HG02884 (cell line): ENCODE results near the gene ECE2.
"Not testable (repeated sequence)": the region's sequence is repeated elsewhere in the genome, so short reads cannot be mapped to it uniquely, and the experiment has no call there.

Experiments
- ATAC-seq: cut with Tn5 transposase; IDR thresholded peaks from one replicate; pipeline ENCODE4 v1.9.1; 2021; ENCODE audit warnings: mild to moderate bottlenecking, moderate library complexity; ENCODE audit not compliant: unreplicated experiment

ECE2 gene

DNA sequence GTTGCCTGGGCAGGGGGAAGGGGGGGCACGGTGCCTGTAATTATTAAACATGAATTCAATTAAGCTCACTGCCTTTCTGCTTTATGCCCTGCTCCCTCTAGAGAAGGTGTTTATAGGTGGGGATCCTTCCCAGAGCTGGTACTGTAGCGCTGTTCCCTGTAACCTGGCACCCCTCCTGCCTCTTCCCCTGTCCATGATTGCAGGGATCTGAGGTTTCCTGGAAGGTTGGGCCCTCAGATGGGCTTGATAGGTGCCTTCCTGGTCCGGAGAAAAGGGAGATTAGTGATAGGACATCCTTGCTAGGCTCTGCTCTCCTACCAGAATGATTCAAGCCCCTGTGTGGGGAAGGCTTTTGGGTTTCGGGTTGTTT lies 59.5 kb downstream of the ECE2 start:
- peak; percentile 15 for ATAC-seq

DNA sequence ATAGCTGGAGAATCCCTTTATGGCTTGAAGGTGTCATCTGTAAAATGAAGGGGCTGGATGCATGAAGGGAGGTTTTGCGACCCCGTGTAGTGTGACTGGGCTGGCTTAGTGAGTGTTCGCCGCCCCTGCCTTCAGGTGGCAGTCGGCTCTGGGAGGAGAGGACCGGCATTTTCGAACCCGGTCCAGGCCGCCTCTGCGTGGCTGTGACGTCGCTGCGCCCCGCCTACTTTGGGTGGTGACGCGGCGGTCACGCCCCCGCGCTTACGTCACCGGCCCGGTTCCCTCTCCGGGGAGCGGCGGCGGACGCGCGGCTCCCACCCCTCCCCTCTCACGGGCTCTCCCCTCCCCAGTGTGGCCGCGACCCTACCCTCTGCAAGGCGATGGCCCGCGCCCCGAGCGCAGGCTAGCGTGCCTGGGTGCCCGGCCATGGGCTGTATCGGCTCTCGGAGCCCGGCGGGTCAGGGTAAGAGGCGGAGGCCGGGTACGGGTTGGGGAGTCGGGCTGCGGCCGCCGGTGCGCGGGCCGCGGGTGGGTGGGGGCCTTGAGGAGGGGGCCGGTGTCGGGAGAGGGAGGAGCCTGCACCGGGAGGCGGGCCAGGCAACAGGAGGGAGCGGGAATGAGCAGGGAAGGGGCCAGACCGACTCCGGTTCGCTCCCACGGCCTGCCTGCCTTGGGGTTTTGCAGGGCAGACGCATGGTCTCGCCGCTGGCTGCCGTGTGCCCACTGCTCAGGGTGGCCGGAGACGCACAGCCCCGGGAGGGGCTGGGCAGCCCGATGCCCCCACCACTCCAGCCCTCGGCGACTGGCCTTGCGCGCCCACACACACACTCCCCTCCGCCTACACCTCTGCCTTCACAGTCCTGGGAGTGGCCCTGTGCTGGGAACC lies 60.1 kb downstream of the ECE2 start:
- peak; percentile 58 for ATAC-seq

DNA sequence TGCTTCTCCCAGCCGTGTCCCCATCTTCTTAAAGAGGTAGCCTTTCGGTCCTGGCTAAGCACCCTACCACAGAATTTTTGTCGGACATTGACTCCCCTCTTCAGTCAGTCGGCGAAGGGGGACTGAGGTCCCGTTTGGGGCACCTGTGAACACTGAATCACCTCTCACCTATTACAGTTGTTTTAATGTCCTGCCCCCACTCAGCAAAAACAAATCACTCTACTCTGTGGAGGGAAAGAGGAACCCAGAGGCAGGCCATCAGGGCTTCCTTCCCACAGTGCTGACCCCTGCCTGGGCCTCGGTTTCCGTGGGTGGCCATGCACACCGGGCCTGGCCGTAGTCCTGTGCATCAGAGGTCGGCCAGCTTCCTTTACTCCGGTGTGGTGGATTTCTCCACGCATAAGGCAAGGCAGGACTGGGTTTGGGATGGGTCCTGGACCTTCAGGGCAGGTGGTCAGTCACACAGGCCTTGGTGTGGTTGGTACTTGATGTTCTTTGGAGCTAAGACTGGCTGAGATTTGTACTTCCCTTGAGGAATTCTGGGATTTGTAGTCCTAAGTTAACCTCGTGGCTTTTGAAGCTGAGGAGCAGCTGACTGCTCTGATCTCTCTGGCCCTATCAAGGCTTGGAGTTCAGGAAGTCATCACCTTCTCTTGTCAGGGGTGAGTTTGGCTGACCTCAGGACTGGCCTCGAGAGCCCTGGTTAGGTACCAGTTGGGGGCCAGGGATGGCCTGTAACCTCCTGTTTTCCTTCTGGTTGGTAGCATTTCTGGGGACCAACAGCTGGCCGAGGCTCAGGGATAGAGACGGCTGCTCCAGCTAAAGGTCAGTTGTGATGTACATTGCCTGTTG lies 61.0 kb downstream of the ECE2 start:
- no peak for ATAC-seq

DNA sequence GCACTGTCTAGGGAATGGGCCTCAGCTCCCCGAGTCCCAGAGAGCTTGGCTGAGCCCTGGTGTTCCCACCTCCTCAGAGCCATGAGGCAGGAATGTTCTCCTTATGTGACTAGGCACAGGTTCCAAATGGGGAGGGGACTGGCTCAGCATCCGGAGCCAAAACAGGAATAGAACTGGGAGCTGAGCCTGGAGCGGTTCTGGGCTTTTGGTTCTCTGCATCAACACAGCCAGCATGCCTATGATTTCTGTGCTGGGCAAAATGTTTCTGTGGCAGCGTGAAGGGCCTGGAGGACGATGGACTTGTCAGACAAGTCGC lies 61.5 kb downstream of the ECE2 start, which contains the start of gene FAM131A:
Gene FAM131A (plus strand): TSS at position 202 of the 316 bp plus-strand sequence. CDS start 31 bp downstream, at position 233.
- no peak for ATAC-seq

DNA sequence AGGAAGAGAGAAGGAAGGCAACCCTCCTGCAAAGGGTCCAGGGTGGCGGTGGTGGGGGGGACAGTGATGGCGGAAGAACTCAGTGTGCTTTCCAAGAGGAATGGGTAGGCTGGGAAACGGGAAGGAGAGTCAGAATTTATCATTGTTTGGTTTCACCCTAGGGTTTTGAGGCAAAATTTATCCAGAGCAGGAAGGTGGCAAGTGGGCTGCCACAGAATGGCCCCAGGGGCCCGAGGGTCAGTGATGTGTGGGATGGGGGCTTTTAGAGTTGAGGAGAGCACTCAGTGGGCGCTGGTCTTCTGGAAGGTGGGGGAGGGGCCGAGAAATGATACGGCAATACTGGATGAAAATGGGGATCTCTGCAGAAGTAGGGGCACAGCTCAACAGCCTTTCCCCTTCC lies 62.2 kb downstream of the ECE2 start:
- ATAC-seq: no peak

DNA sequence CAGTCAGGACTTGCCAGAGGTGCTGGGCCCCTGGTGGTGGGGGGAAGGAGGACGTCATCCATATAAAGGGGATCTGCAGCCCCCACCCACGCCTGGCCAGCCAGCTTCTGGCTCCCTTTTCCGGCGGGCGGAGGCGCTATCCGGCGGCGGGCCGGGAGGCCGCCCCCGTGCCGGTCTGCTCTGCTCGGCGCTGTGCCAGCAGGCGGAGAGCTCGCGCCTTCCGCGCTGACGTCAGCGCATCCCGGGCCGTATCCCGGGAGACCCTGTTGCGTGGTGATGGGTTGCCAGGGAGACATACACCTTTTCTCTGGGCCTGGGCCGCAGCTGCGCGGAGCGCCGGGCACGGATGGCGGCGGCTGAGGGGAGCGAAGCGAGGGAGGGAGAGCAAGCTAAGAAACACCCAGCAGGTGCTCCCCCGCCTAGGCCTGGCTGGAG lies 62.7 kb downstream of the ECE2 start:
- no peak for ATAC-seq

DNA sequence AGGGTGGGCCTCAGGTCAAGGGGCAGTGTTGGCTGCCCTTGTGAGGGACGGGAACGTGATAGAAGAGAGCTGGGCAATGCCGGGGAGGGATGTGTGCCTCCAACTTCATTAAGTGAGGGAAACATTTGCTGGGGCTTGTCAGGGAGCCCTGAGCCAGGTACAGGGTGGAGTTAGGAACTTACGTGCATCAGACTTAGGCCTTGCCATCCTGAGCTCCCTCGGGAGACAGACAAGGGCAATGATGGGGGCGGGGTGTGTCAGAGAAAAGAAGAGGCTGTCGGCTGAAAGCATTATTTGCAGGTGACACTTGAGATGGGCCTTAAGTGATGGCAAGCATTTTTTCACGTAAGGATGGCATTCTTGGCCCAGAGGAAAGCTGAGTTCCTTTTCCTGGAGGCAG lies 63.2 kb downstream of the ECE2 start:
- no peak for ATAC-seq

DNA sequence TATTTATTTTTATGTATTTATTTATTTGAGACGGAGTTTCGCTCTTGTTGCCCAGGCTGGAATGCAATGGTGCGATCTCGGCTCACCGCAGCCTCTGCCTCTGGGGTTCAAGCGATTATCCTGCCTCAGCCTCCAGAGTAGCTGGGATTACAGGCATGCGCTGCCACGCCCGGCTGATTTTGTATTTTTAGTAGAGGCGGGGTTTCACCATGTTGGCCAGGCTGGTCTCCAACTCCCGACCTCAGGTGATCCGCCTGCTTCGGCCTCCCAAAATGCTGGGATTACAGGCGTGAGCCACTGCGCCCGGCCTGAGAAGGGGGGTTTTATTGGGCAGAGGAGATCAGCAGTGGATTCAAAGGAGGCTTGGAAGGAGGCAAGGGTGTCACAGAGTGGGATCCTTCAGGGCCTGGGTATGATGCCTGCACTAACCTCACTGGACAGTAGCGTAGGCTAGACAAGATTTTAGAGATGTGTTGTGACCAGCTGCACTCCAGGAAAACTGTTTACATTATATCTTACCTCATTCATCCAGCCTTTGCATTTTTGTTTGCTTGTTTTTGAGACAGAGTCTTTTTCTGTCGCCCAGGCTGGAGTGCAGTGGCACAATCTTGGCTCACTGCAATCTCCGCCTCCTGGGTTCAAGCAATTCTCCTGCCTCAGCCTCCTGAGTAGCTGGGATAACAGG lies 63.8 kb downstream of the ECE2 start:
- ATAC-seq: not testable (repeated sequence)

DNA sequence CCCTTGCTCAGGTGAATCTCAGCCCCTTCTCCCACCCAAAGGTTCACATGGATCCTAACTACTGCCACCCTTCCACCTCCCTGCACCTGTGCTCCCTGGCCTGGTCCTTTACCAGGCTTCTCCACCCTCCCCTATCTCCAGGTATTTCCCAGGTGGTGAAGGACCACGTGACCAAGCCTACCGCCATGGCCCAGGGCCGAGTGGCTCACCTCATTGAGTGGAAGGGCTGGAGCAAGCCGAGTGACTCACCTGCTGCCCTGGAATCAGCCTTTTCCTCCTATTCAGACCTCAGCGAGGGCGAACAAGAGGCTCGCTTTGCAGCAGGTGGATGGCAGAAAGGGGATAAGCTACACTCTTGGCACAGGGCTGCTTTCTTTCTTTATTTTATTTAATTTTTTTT lies 66.1 kb downstream of the ECE2 start:
- ATAC-seq: no peak
